Osteocyte (in vitro differentiated cells): ENCODE measurements around the gene USP51. TPM values are rescaled to one million over a fixed set of nuclear protein-coding genes. Genes with fewer than 3 reads are reported as not detected.
A peak's percentile ranks its signal among the peaks of the same experiment; 100 is the strongest.
"Not testable (repeated sequence)": the region's sequence is repeated elsewhere in the genome, so short reads cannot be mapped to it uniquely, and the experiment has no call there.

Experiments
- DNase-seq: peaks from one replicate; pipeline ENCODE4 v3.0.0; 2021; ENCODE audit warnings: mixed read lengths; ENCODE audit not compliant: unreplicated experiment; ENCODE audit errors: extremely low spot score
- H3K27ac Mint-ChIP-seq: one replicate; pipeline ENCODE4 v1.8.0; 2021; ENCODE audit warnings: mild to moderate bottlenecking, mixed read lengths; ENCODE audit not compliant: unreplicated experiment
- H3K27me3 Mint-ChIP-seq: one replicate; pipeline ENCODE4 v1.8.0; 2021; ENCODE audit warnings: mixed read lengths; ENCODE audit not compliant: unreplicated experiment
- H3K36me3 Mint-ChIP-seq: one replicate; pipeline ENCODE4 v1.8.0; 2021; ENCODE audit warnings: mixed read lengths; ENCODE audit not compliant: unreplicated experiment
- H3K4me1 Mint-ChIP-seq: one replicate; pipeline ENCODE4 v1.8.0; 2021; ENCODE audit warnings: mixed read lengths; ENCODE audit not compliant: unreplicated experiment
- H3K4me3 Mint-ChIP-seq: one replicate; pipeline ENCODE4 v1.8.0; 2021; ENCODE audit warnings: mild to moderate bottlenecking, moderate library complexity, mixed read lengths; ENCODE audit not compliant: unreplicated experiment
- H3K9me3 Mint-ChIP-seq: one replicate; pipeline ENCODE4 v1.8.0; 2021; ENCODE audit warnings: mixed read lengths; ENCODE audit not compliant: unreplicated experiment
- CTCF ChIP-seq: fragments of 200-600 bp; sonication (generic); IDR thresholded peaks from 2 replicates; pipeline ENCODE4 v1.5.0; 2021; ENCODE audit warnings: antibody characterized with exemption, mild to moderate bottlenecking, moderate library complexity
- total RNA-seq: library from RNA; stranded (reverse); gene quantifications from 2 replicates; pipeline ENCODE4 v1.2.1, GENCODE V29; 2021

USP51 gene
- total RNA-seq, 1 donor from 2014 or later, result 1.7 TPM

- H3K27ac Mint-ChIP-seq, DNase-seq, H3K36me3 Mint-ChIP-seq, H3K4me3 Mint-ChIP-seq, H3K9me3 Mint-ChIP-seq, H3K4me1 Mint-ChIP-seq, H3K27me3 Mint-ChIP-seq: not testable (repeated sequence)
Observed at GRCh38 chrX:55508410-55509152, 18.9 kb upstream of the USP51 start.

GRCh38 chrX:55507699-55508098 lies 18.1 kb upstream of the USP51 start:
- DNase-seq, H3K9me3 Mint-ChIP-seq, H3K27me3 Mint-ChIP-seq, H3K27ac Mint-ChIP-seq, H3K36me3 Mint-ChIP-seq, H3K4me3 Mint-ChIP-seq, H3K4me1 Mint-ChIP-seq: not testable (repeated sequence)

- not testable (repeated sequence) for H3K36me3 Mint-ChIP-seq, H3K27me3 Mint-ChIP-seq, H3K9me3 Mint-ChIP-seq, H3K4me3 Mint-ChIP-seq, DNase-seq, H3K27ac Mint-ChIP-seq, H3K4me1 Mint-ChIP-seq
Observed at GRCh38 chrX:55507010-55507409, 17.4 kb upstream of the USP51 start.

- Mint-ChIP-seq H3K27me3 (no peaks in the 10 kb centered on the region), H3K36me3 (no peaks in the 10 kb centered on the region), H3K4me3 (no peak overlapping the region), H3K4me1 (no peaks in the 10 kb centered on the region), H3K27ac (no peak overlapping the region), H3K9me3 (no peaks in the 10 kb centered on the region)
- DNase-seq, result no peak
- no peak for TF ChIP-seq CTCF
Observed at GRCh38 chrX:55490974-55491373, 1.3 kb upstream of the USP51 start.

- no peaks in the 10 kb centered on the region for H3K36me3 Mint-ChIP-seq
- no peak for DNase-seq
- H3K4me3 Mint-ChIP-seq, result peak overlapping the region; percentile 88
- H3K4me1 Mint-ChIP-seq, result no peaks in the 10 kb centered on the region
- no peak for TF ChIP-seq CTCF
- H3K9me3 Mint-ChIP-seq, result no peaks in the 10 kb centered on the region
- H3K27me3 Mint-ChIP-seq, result no peaks in the 10 kb centered on the region
- peak overlapping the region; percentile 88 for H3K27ac Mint-ChIP-seq
Observed at GRCh38 chrX:55490121-55490520, 473 bp upstream of the USP51 start.

GRCh38 chrX:55488593-55489313 lies 895 bp downstream of the USP51 start:
- no peaks in the 10 kb centered on the region for H3K9me3 Mint-ChIP-seq
- H3K27me3 Mint-ChIP-seq, result no peaks in the 10 kb centered on the region
- peak overlapping the region; percentile 88 for H3K27ac Mint-ChIP-seq
- TF ChIP-seq CTCF, result no peak
- H3K4me3 Mint-ChIP-seq, result peak overlapping the region; percentile 88
- no peaks in the 10 kb centered on the region for H3K4me1 Mint-ChIP-seq
- DNase-seq, result peak; percentile 84
- no peaks in the 10 kb centered on the region for H3K36me3 Mint-ChIP-seq
